NAMALWA (cell line): ENCODE results near the gene IQSEC2.
A peak's percentile ranks its signal among the peaks of the same experiment; 100 is the strongest.

Source experiments
- DNase-seq: peaks from one replicate; pipeline ENCODE4 v3.0.0-alpha.2; 2015; ENCODE audit warnings: low spot score

The IQSEC2 gene

GRCh38 chrX:53244610-53245009 lies 36.8 kb downstream of the IQSEC2 start:
- peak; percentile 17 for DNase-seq

GRCh38 chrX:53242310-53242709 lies 39.1 kb downstream of the IQSEC2 start:
- no peak for DNase-seq

DNA sequence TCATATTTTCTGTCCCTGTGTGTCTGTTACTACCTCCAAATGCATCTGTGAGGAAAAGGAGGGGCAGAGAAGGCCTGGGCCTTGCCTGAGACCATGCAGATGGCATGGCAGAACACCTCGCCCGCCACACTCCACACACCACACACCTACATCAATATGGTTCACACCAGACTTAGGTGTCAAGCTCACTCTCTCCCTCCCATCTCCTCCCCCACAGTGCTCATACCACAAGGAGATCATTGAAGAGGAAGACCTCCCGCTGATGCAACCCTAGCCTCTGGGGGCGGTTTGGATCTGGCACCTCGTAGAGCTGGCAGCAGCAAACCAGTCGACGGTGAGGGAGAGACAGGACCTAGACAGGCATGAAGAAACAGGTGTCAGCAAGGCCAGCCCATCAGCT lies 39.8 kb downstream of the IQSEC2 start:
- no peak for DNase-seq

GRCh38 chrX:53239474-53239873 lies 41.9 kb downstream of the IQSEC2 start:
- DNase-seq = peak; percentile 73

DNA sequence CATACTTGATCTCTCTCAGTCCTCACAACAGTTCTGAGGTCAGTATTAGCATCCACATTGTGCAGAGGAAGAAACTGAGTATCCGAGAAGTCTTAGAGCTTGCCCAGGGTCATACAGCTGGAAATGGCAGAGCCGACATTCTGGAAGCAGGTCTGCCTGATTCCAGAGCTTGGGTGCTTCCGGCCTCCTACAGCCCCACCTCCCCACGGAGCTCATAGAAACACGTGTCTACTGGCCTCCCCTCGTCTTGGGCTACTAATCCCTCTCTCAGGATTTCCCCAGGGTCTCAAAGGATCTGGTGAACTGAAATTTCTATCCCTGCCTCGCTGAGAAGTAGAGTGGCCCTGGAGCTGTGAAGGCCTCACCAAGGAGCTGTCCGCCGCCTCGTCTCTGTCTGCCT lies 44.3 kb downstream of the IQSEC2 start:
- no peak for DNase-seq

DNA sequence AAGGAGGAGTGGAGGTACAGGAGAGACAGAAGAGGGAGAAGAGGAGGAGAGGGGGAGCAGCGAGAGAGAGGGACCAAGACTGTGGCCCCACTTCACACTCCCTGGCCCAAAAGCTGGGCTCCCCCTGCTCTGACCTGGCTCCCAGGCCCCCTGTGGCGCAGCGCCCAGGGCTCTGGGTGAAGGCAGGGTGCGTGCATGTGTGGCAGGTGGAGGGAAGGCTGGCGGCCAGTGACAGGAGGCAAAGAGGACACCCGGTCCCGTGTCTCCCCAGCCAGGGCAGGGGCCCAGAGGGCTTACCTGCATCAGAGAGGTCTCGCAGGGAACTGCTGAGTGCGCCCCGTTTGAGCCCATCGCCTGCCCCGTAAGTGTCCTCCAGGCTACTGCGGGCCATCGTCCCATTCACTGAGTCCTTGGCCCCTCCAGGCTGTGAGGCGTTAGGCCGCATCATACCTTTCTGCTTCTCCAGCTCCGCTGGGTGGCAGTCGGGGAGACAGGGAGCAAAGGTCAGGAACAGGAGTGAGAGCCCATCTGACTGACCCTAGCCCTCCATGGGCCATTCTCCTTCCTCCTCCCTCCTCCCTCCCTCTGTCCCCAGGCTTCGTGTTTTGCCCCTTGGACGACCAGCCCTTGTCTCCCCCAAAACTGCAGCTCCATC lies 45.2 kb downstream of the IQSEC2 start:
- no peak for DNase-seq

DNA sequence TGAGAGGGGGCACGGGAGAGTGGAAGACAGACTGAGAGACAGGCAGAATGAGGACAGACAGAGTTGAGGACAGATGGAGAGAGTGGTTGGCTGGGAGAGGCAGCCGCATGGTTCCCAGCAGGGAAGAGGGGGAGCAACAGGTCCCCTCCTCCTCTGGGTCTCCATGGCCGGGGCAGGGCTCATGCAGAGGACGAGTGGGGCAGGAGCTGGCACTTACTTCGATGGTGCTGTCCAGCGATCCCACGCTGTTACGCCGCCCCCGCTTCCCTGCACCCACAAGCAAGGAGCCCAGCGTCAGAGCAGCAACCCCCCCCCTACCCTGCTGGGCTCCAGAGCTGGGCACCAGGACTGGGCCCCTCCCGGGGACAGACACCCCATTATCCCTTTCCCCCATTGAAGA lies 45.8 kb downstream of the IQSEC2 start:
- DNase-seq = no peak

GRCh38 chrX:53234484-53234883 lies 46.9 kb downstream of the IQSEC2 start:
- no peak for DNase-seq

- no peak for DNase-seq
These were observed 47.8 kb downstream of the IQSEC2 start for GRCh38 chrX:53233536-53233935.

GRCh38 chrX:53230116-53230515 lies 51.3 kb downstream of the IQSEC2 start:
- no peak for DNase-seq

DNA sequence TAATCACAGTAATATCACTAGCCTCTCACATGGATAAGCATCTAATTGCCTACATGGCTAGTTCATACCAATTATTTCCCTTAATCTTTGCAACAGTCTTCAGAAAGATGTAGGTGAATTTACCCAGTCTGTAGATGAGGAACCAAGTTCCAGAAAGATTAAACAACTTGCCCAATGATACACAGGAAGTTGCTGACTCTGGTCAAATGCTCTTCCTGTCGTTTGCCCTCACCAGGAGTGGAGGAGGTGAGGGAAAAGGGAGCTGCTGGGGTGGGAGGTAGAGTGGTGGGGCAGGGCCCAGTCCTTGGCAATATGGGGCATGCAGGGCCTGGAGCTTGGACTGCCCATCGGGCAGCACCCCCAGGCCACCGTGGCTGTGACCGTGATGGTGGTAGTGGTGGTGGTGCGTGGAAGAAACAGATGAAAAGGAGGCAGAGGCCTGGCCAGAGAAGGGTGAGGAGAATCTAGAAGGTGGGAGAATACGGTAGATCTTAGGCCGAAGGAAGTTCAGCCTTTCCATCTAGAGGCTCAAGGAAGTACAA lies 54.1 kb downstream of the IQSEC2 start:
- no peak for DNase-seq

DNA sequence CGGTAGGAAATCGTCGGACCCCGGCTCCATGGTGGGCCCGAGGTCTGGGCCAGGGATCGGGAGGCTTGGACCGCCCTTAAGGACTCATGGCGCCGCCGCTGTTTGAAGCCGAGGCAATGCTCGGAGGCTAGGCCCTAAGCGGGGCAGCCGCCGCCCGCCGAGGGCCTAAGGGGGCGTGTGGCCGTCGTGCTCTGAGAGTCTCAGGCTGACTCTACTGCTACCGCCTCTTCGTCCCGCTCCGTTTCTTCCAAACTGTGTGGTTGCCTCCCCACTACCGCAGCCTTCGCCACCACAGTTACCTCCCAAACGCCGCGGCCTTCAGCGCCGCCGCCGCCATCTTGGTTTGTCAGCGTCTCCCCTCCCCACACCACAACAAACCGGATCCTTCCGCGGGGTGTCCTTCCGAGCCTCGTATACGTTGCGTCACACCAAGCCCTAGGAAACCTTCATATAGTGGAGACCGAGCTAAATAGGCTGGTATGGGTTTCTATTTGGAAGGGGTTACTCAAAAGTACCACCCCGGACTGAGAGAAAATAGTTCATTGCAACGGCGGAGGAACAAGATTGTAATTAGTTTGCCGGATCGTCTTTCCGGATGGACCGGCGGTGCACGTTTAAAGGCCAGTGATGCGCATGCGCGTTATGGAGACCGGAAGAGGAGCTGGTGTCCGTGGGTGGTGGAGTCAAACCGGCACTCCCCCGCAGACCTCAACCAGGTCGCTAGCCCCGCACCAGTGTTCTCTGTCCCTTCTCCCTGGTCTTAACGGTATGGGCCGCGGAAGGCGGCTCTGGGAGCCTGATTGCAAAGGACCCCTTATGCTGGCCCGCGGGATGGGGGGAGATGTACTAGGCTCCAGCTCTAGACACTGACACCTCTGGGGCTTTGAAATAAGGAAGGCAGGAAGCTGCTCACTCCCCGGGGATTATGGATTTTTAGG lies 56.3 kb downstream of the IQSEC2 start, which contains the start of gene KDM5C:
Gene KDM5C, minus strand, starts transcription at position 348 of the 938 bp plus-strand sequence. Its CDS starts 318 bp downstream, at position 30.
- DNase-seq = peak; percentile 93

- DNase-seq = peak; percentile 7
These were observed 57.2 kb downstream of the IQSEC2 start for GRCh38 chrX:53223955-53224859.

DNA sequence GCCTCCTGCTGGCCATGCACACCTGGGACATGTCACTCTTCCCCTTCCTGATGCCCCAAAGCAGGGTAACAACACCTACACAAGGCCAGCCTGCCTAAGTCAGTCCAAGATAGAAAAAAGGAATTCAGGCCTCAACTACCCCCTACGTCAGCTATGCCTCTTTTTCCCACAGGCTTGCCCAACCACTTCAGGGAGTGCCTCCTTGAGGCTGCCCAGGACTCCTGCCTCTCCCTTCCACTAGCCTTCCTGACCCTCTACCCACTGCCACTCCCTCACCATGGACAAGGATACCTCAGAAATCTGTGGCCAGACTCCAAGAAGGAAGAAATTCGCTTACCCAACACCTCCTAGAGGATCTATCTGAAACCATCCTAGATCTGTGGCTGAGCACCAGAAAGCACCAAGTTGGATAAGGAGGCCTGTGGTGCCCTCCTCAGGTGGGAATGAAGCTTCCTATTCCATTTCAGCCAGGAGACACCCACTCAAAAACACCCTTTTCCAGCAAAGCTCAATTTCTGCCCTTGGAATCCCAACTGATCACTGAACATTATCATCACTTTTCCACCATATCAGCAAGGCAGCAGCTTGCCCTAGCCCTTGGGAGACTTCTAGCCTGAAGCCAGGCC lies 58.2 kb downstream of the IQSEC2 start:
- no peak for DNase-seq
